Measurements from ENCODE around the gene SNAPC3.

GRCh38 chr9:15400281-15400941 lies 22.3 kb upstream of the SNAPC3 start:
- no peak for TF ChIP-seq CTCF (IDR thresholded peaks at IDR 0.05)
- no peak for TF ChIP-seq CBX8 (IDR thresholded peaks at IDR 0.05)
